Cortex of kidney (tissue), 1 donor: ENCODE data around the gene CACNA1B.

Experiments used
- DNase-seq: peaks from one replicate; lab custom pipeline; 2025; lab: John Stamatoyannopoulos, UW

The CACNA1B gene

DNA sequence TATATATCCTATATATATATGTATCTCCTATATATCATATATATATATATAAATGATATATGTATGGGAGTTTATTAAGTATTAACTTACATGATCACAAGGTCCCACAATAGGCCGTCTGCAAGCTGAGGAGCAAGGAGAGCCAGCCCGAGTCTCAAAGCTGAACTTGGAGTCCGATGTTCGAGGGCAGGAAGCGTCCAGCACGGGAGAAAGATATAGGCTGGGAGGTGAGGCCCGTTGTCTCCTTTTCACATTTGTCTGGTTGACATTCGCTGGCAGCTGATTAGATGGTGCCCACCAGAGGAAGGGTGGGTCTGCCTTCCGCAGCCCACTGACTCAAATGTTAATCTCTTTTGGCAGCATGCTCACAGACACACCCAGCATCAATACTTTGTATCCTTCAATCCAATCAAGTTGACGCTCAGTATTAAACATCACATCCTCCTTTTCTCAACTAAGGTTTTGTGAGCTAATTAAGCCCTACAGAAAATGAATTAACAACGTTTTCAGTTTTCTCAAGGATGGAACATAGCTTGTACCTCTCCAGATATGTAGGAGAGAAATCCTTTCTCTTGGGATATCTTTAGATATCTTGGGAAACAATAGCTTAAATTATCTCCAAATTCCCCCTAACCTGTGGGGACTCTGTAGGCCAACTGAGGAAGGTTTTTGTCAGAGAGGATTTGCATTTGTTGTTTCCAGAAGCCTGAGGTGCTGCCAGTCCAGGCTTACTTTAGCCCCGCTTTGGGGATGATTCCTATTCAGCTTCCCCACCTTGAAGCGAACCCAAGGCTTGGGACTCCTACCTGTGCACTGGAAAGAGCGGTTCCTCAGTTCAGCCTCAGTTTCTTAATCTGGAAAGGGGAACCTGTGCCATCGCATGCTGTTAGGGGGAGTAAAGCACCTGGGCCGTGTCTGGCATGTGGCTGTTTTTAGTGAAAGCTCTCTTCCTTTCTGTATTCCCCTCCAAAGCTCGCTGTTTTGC is 163.2 kb downstream of the CACNA1B start:
- no peak for DNase-seq

DNA sequence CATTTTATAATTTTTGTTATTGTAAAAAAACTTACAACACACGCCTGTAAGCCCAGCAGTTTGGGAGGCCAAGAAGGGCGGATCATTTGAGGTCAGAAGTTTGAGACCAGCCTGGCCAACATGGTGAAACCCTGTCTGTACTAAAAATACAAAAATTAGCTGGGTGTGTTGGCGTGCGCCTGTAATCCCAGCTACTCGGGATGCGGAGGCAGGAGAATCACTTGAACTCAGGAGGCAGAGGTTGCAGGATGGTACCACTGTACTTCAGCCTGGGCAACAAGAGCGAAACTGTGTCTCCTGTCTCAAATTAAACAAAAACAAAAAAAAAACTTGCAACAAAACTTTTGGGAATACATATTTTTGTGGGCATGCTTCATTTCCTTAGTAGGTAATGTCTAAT is 164.6 kb downstream of the CACNA1B start:
- no peak for DNase-seq

GRCh38 chr9:138042640-138043039 is 165.1 kb downstream of the CACNA1B start:
- no peak for DNase-seq

GRCh38 chr9:138043061-138043410 is 165.5 kb downstream of the CACNA1B start:
- no peak for DNase-seq

- DNase-seq: no peak
Measured at GRCh38 chr9:138043411-138044345, 166.1 kb downstream of the CACNA1B start.

DNA sequence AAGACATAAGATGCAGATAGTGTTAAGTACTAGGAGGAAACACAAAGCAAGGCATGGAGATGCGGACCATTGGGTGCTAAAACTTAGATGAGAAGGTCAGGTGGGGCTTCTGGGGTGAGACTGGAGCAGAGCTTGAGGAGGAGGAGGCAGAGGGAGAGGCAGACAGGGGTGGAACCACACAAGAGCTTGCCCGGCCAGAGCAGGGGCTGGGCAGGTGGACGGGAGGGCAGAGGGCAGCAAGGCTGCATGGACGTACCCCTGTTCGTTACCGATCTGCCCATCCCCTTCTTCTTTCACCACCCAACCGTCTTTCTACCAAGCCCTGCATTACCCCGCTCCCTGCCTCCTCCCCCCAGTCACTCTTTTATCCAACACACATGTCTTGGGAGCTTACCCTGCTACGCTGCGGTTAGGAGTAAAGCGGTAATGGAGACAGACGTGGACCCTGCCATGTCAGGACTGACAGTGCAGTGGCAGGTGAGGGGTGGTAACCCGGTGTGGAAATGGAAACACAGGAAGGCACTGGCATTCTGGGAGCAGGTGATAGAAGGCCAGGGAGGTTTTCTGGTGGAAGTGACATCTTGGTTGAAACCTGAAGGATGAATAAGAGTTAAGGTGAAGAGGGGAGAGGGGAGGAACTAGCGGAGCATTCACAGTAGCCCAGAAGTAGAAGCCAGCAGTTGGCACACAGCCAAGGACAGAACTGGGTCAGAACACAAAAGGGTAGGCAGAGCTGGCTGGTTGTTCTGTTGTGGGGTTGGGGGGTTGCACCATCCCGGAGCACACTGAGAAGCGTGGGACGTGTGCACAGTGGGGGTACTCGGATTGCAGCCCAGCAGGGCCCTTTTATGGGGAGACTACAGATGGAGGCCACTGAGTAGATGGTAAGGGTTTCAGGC is 167.2 kb downstream of the CACNA1B start:
- DNase-seq: no peak

- no peak for DNase-seq
Measured at GRCh38 chr9:138045541-138046490, 168.2 kb downstream of the CACNA1B start.

DNA sequence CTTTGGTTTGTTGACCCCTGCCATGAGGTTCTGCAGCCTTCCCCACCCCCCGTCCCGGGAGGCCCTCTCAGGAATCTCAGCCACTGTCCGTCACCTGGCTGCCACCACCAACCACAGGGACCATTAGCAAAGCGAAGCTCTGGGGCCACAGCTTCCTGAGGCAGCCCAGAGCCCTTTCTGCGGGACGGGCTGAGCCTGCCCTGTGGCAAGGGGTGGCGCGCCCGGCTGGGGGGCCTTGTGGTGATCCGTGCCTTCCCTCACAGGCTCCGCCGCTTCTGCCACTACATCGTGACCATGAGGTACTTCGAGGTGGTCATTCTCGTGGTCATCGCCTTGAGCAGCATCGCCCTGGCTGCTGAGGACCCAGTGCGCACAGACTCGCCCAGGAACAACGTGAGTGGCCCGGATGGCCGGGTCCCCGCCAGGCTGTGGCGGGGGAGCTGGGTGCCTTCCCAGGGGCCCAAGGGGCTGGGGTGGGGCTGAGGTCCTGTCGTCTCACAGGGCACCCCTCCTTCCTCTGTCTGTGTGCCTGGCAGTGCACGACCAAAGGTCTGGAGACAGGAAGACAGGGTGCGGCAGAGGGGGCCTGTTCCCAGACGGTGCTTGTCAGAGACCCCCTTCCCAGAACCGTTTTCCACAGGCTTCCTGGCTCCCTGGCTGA is 169.2 kb downstream of the CACNA1B start:
- no peak for DNase-seq

DNA sequence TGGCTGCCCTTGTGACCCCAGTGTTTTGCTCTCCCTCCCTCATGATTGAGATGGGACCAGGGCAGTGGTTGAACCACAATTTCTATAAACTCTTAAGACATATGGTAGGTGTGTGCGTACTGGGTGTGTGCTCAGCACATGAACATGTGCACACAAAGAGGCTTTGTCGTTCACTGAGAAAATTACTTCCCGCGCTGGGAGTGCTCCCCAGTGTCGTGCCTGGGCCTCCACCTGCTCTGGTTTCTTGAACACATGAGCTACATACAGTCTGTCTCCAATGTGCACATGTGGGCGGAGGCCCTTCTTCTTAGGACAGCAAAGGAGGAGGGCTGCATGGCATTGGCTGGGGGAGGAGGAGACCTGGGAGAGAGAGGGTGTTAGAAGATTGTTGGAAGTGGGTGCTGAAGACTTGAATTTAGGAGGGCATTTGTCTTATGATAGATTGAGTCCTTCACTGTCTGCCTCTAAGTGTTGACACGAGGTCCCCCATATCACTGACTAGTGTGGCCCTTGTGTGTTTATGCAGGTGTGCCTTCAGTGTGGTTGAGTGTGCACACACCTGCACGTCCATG is 170.0 kb downstream of the CACNA1B start:
- no peak for DNase-seq

DNA sequence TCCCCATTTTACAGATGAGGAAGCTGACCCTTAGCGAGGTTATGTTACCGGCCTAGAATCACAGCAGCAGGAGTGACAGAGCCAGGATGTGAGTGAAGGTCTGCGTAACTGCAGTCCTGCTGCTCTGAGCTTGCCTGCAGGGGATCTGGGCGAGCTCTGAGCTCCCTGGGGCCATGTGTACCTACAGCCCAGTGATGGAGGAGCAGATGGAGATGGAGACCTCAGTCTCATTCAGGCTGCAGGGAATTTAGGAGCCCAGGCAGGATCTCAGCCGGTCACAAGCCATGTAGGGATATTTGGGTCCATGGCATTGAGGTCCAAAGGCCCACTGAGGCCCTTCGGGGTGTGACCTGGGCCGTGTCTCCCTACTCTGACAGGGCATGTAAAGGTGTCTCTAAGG is 170.6 kb downstream of the CACNA1B start:
- DNase-seq: no peak

DNA sequence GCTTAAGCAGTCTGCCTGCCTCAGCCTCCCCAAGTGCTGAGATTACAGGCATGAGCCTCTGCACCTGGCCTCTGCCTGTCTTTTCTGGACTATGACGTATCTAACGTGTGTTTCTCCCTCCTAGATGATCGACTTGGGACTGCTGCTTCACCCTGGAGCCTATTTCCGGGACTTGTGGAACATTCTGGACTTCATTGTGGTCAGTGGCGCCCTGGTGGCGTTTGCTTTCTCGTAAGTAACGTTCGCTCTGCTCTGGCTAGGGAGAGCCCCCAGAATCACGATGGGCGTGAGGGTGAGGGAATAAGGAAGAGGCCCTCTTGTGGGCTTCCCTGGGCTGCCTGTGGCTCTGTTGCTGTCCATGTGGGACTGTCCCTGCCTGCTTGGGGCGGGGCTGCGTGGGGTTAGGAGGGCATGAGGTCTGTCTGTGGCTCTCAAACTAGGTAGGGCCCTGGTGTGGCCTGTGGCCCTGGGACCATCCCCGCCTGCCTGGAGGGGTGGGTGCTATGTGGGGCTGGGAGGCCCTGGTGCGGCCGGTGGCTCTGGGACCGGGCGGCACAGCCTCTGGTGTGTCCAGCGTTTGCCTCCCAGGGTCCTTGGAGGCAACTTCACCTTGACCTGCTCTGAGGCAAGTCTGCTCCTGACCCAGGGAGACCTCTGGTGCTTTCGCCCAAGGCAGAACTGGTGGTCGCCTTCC is 171.7 kb downstream of the CACNA1B start:
- no peak for DNase-seq

GRCh38 chr9:138049779-138050471 is 172.3 kb downstream of the CACNA1B start:
- no peak for DNase-seq

GRCh38 chr9:138050472-138051330 is 173.1 kb downstream of the CACNA1B start:
- no peak for DNase-seq

DNA sequence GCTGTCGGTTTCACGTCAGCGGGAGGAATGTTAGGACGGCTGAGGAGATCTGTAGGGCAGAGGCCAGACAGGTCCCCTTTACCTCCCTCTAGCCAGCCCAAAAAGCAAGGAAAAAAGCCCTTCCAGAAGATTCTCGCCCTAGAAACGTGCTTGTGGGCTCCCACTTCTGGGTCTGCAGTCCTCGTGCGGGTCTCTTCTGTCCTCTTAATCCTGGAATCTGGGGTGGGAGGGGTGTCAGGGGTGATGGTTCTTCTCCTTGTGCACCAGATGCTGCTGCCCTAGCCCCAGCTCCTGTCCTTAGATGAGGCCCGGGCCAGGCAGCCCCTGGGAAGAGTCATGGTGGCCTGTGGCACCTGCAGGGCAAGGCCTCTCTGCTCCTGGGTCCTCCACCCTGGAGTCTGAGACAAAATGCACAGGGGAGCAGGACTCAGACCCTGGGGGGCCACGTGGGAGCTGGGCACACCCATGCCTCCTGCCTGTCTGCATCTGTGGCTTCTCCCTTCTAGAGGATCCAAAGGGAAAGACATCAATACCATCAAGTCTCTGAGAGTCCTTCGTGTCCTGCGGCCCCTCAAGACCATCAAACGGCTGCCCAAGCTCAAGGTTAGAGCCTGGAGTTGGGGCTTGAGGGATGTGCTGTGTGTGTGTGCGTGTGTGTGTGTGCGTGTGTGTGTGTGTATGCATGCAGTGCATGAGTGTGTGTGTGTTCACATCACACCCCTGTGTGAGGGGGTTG is 174.2 kb downstream of the CACNA1B start:
- DNase-seq: no peak

- DNase-seq: no peak
Measured at GRCh38 chr9:138052322-138052615, 174.7 kb downstream of the CACNA1B start.

DNA sequence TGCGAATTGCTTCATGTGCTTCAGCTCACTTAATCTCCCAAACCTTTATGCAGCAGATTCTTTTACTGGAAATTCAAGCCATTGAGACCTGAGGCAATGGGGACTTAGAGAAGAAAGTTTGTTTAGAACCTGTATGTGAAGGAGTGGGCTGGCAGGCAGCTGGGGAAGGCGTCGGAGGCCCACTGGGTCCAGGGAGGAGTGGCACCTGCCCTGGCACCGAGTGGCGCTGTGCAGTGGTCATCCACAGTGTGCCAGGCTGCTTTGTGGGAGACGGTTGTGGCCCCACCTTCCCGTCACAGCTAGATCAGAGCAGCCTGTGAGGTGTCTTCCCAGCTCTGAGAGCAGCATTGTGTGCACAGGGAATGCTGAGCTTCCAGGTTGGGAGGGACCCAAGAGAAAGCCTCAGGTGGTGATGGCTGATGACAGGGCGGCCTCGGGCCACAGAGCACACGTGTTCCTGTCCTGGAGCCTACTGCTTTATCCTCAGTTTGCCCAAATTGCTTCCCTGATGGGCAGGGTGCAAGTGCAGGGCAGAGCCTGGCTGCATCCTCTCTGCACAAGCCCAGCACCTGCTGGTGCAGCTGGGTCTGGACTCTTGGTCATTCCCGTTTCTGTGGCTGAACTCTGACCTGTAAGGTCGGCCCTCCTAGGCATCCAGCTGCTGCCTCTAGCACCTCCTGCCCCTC is 175.2 kb downstream of the CACNA1B start:
- no peak for DNase-seq
